Measurements from ENCODE around the gene MGAT5. TPM values are rescaled to one million over a fixed set of nuclear protein-coding genes. Genes with fewer than 3 reads are reported as not detected.

The MGAT5 gene
- total RNA-seq, 2 experiments from 2014 or later: 60.8 to 68.0 TPM

DNA sequence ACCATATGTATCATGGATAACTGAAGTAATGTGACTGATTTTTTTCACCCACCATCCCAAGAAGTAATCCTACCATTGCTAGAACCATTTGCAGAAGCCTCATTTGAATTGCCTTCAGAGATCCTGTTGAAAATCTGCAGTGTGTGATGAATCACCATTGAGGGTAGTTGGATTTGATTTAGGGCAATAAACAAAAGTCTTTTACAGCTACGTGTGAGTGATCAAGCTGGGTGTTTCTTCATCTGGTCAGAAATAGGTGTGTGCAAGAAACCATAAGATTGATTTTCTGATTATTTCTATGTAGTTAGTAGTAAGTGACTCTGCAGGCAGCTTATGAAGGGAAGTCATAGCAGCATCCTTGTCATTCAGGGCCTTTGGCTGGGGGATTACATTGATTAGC lies 159.6 kb downstream of the MGAT5 start:
- H3K36me3 ChIP-seq (ENCODE audit: insufficient read depth, low read length): peaks cover 41% of the 10 kb centered on the region
- H3K27ac ChIP-seq (ENCODE audit: low read depth, low read length, poor library complexity, severe bottlenecking): peak overlapping the region; percentile 99
- no peak for DNase-seq (ENCODE audit: low spot score)
- H3K9me3 ChIP-seq (ENCODE audit: low read length): no peaks in the 10 kb centered on the region
- no peak overlapping the region for H2AFZ ChIP-seq (ENCODE audit: low read length)
- ChIA-PET POLR2A (interaction anchor here (0.6 to 3.7 kb wide), 12 partner anchors 14 to 304 kb away, joined by 3 to 26 read pairs (median 4); partner anchors contain the start of gene MGAT5), CTCF (ENCODE audit: unreplicated experiment) (interaction anchor here (0.8 to 2.9 kb wide), 3 partner anchors 67 to 295 kb away, joined by 3 to 44 read pairs (median 4); partner anchors contain the start of gene MGAT5)
- intact Hi-C loops (cut with micrococcal nuclease; ENCODE audit: unreplicated experiment): no loop called here
- no peak for TF ChIP-seq EZH2phosphoT487 (IDR thresholded peaks at IDR 0.05; ENCODE audit: borderline replicate concordance, low read depth, low read length)
- TF ChIP-seq, protein P1, sequence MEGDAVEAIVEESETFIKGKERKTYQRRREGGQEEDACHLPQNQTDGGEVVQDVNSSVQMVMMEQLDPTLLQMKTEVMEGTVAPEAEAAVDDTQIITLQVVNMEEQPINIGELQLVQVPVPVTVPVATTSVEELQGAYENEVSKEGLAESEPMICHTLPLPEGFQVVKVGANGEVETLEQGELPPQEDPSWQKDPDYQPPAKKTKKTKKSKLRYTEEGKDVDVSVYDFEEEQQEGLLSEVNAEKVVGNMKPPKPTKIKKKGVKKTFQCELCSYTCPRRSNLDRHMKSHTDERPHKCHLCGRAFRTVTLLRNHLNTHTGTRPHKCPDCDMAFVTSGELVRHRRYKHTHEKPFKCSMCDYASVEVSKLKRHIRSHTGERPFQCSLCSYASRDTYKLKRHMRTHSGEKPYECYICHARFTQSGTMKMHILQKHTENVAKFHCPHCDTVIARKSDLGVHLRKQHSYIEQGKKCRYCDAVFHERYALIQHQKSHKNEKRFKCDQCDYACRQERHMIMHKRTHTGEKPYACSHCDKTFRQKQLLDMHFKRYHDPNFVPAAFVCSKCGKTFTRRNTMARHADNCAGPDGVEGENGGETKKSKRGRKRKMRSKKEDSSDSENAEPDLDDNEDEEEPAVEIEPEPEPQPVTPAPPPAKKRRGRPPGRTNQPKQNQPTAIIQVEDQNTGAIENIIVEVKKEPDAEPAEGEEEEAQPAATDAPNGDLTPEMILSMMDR (conservative IDR thresholded peaks at IDR 0.05; ENCODE audit: low read length): no peak
- H3K4me2 ChIP-seq (ENCODE audit: low read length): peak overlapping the region; percentile 81
- H3K79me2 ChIP-seq (ENCODE audit: insufficient read depth, low read depth, low read length): peaks cover 16% of the 10 kb centered on the region; the same call in 1 of the 2 replicates
- no peaks in the 10 kb centered on the region for H3K9me2 ChIP-seq (ENCODE audit: insufficient read depth, low read length)
- peaks cover 57% of the 10 kb centered on the region for H3K4me1 ChIP-seq (ENCODE audit: insufficient read depth, low read length, poor library complexity, severe bottlenecking)
- no peaks in the 10 kb centered on the region for H4K20me1 ChIP-seq (ENCODE audit: insufficient read depth, low read length)
- BruUV-seq (replicated peaks): TSS peak; percentile 29
- H3K4me3 ChIP-seq (ENCODE audit: low read depth, low read length, poor library complexity, severe bottlenecking): no peak overlapping the region

DNA sequence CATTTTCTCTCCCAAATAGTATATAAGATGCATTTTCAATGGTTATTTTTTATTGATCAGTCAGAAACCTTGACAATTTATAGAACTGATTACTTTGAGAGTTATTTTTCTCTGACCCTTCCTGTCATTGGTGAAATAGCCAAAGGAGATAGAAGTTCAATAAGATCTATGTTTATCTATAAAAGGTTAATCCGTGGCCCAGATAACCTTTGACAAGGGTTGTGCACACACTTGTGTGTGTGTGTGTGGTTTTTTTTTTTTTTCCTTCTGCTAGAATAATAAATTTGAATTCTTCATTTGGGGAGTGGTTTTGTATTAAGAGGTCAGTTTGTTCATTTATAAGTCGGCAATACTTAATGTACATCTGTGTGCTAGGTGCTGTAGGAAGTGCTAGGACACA lies 160.0 kb downstream of the MGAT5 start:
- DNase-seq (ENCODE audit: low spot score): no peak
- H4K20me1 ChIP-seq (ENCODE audit: insufficient read depth, low read length): no peaks in the 10 kb centered on the region
- intact Hi-C loops (cut with micrococcal nuclease; ENCODE audit: unreplicated experiment): no loop called here
- no peak overlapping the region for H3K27ac ChIP-seq (ENCODE audit: low read depth, low read length, poor library complexity, severe bottlenecking)
- BruUV-seq (replicated peaks): no TSS peak
- ChIA-PET POLR2A (interaction anchor here (0.6 to 1.7 kb wide), 2 partner anchors 163 to 210 kb away, joined by 3 to 6 read pairs; no protein-coding TSS in a partner anchor), CTCF (ENCODE audit: unreplicated experiment) (no interaction called here)
- TF ChIP-seq, protein P1 (conservative IDR thresholded peaks at IDR 0.05; ENCODE audit: low read length): no peak
- no peak for TF ChIP-seq EZH2phosphoT487 (IDR thresholded peaks at IDR 0.05; ENCODE audit: borderline replicate concordance, low read depth, low read length)
- H2AFZ ChIP-seq (ENCODE audit: low read length): no peak overlapping the region
- no peak overlapping the region for H3K4me2 ChIP-seq (ENCODE audit: low read length)
- H3K9me3 ChIP-seq (ENCODE audit: low read length): no peaks in the 10 kb centered on the region
- peaks cover 14% of the 10 kb centered on the region; the same call in 1 of the 2 replicates for H3K79me2 ChIP-seq (ENCODE audit: insufficient read depth, low read depth, low read length)
- no peaks in the 10 kb centered on the region for H3K9me2 ChIP-seq (ENCODE audit: insufficient read depth, low read length)
- peaks cover 42% of the 10 kb centered on the region for H3K36me3 ChIP-seq (ENCODE audit: insufficient read depth, low read length)
- H3K4me1 ChIP-seq (ENCODE audit: insufficient read depth, low read length, poor library complexity, severe bottlenecking): peaks cover 52% of the 10 kb centered on the region
- H3K4me3 ChIP-seq (ENCODE audit: low read depth, low read length, poor library complexity, severe bottlenecking): no peak overlapping the region

DNA sequence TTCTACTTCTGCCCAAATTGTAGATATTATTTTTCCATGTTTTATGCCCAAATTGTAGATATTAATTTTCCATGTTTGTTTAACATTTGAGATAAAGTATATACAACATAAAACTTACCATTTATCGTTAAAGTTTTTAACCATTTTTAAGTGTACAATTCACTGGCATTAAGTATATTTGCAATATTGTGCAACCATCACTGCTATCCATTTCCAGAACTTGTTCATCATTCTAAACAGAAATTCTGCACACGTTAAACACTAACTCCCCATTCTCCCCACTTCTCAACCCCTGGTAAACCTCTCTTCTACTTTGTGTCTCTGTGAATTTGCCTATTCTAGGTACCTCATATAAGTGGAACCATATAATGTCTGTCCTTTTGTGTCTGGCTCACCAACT lies 162.1 kb downstream of the MGAT5 start:
- Histone ChIP-seq H3K79me2 (ENCODE audit: insufficient read depth, low read depth, low read length) (0 out of 2 replicates have a peak, but pooled peaks cover 5% of the 10 kb centered on the region), H2AFZ (ENCODE audit: low read length) (no peak overlapping the region), H3K36me3 (ENCODE audit: insufficient read depth, low read length) (peaks cover 41% of the 10 kb centered on the region), H3K9me3 (ENCODE audit: low read length) (no peaks in the 10 kb centered on the region), H3K4me3 (ENCODE audit: low read depth, low read length, poor library complexity, severe bottlenecking) (no peak overlapping the region), H3K4me2 (ENCODE audit: low read length) (no peak overlapping the region), H4K20me1 (ENCODE audit: insufficient read depth, low read length) (no peaks in the 10 kb centered on the region), H3K4me1 (ENCODE audit: insufficient read depth, low read length, poor library complexity, severe bottlenecking) (peaks cover 31% of the 10 kb centered on the region), H3K27ac (ENCODE audit: low read depth, low read length, poor library complexity, severe bottlenecking) (no peak overlapping the region), H3K9me2 (ENCODE audit: insufficient read depth, low read length) (no peaks in the 10 kb centered on the region)
- no peak for DNase-seq (ENCODE audit: low spot score)
- ChIA-PET CTCF (ENCODE audit: unreplicated experiment) (no interaction called here), POLR2A (interaction anchor here (0.6 to 0.7 kb wide), 2 partner anchors 182 to 308 kb away, joined by 4 to 5 read pairs; no protein-coding TSS in a partner anchor)
- intact Hi-C loops (cut with micrococcal nuclease; ENCODE audit: unreplicated experiment): no loop called here
- TF ChIP-seq, protein P1 (conservative IDR thresholded peaks at IDR 0.05; ENCODE audit: low read length): no peak
- TF ChIP-seq EZH2phosphoT487 (IDR thresholded peaks at IDR 0.05; ENCODE audit: borderline replicate concordance, low read depth, low read length): no peak
- BruUV-seq (replicated peaks): no TSS peak
